K562 (cell line): ENCODE results near the gene TMEM164. TPM values are rescaled to one million over a fixed set of nuclear protein-coding genes. Genes with fewer than 3 reads are reported as not detected.

Source experiments
- CEBPB ChIP-seq: fragments of 450-650 bp; IDR thresholded peaks from 2 replicates; pipeline ENCODE4 v1.6.1; 2016; ENCODE audit warnings: missing genetic modification characterization, missing compliant biosample characterization
- DACH1 ChIP-seq: fragments of 450-650 bp; IDR thresholded peaks from 2 replicates; pipeline ENCODE4 v1.6.1; 2018; ENCODE audit not compliant: partially characterized antibody
- FOXA3 ChIP-seq, 2 experiments: fragments of 450-650 bp in 1 of 2; sonication (generic) in 1 of 2; formaldehyde crosslinking; IDR thresholded peaks in 1 of 2; conservative IDR thresholded peaks in 1 of 2; 2 replicates each; pipeline versions ENCODE4 v1.4.0 to v1.8.0; 2020 to 2022; ENCODE audit warnings: mild to moderate bottlenecking in 2 of 2, missing genetic modification reagents in 1 of 2
- IFI16 ChIP-seq: fragments of 250-450 bp; sonication (Bioruptor Pico); IDR thresholded peaks from 2 replicates; pipeline ENCODE4 v2.1.2; 2022; ENCODE audit warnings: mild to moderate bottlenecking, inconsistent platforms
- MAFG ChIP-seq: fragments of 450-650 bp; conservative IDR thresholded peaks from 2 replicates; pipeline ENCODE4 v1.6.1; 2016; ENCODE audit warnings: missing genetic modification characterization, missing compliant biosample characterization
- MTA1 ChIP-seq: fragments of 450-650 bp; IDR thresholded peaks from 2 replicates; pipeline ENCODE4 v1.6.1; 2017; ENCODE audit warnings: borderline replicate concordance
- MTA2 ChIP-seq: fragments of 450-650 bp; IDR thresholded peaks from 2 replicates; pipeline ENCODE4 v1.6.1; 2016; ENCODE audit warnings: low read depth
- NUFIP1 ChIP-seq: fragments of 450-650 bp; IDR thresholded peaks from 2 replicates; pipeline ENCODE4 v1.6.1; 2018; ENCODE audit not compliant: partially characterized antibody
- PHF21A ChIP-seq: fragments of 450-650 bp; IDR thresholded peaks from 2 replicates; pipeline ENCODE4 v1.6.1; 2017; ENCODE audit warnings: low read depth, borderline replicate concordance
- RFX7 ChIP-seq: fragments of 250-450 bp; sonication (Bioruptor Pico); IDR thresholded peaks from 2 replicates; pipeline ENCODE4 v1.5.1; 2021; ENCODE audit warnings: mild to moderate bottlenecking
- RHOXF2B ChIP-seq: fragments of 250-450 bp; sonication (Bioruptor Pico); conservative IDR thresholded peaks from 2 replicates; pipeline ENCODE4 v1.5.1; 2021
- ZC3H8 ChIP-seq: fragments of 450-650 bp; IDR thresholded peaks from 2 replicates; pipeline ENCODE4 v1.6.1; 2017
- polyA plus RNA-seq, 8 experiments: library from polyadenylated mRNA; depleted of rRNA in 4 of 8; stranded (reverse) in 5 of 8; unstranded in 3 of 8; fragments of >200 nt; fragmentation: Nextera tagmentation in 2 of 8; fragmentation: Illumina TruSeq in 1 of 8; extraction: Ambion mirVana in 2 of 8; extraction: Trizol in 1 of 8; gene quantifications; 2 replicates each; pipeline versions ENCODE4 v1.2.1 to v1.2.3, GENCODE V29; 2011 to 2014; ENCODE audit warnings: inconsistent platforms in 1 of 8, missing spikeins in 1 of 8
- total RNA-seq, 7 experiments: library from RNA; depleted of rRNA in 6 of 7; stranded (reverse); fragments of >200 nt in 6 of 7; fragmentation: Illumina TruSeq in 2 of 7; extraction: Trizol in 2 of 7; gene quantifications; 2 replicates each; pipeline versions ENCODE4 v1.2.1 to v1.2.3, GENCODE V29; 2011 to 2021; ENCODE audit warnings: low replicate concordance in 1 of 7
- TF ChIP-seq, protein P1 (sequence below), 2 experiments: fragments of 450-650 bp in 1 of 2; sonication (generic) in 1 of 2; formaldehyde crosslinking; conservative IDR thresholded peaks; 2 replicates each; pipeline versions ENCODE4 v1.4.0 to v1.8.1; 2020 to 2022; ENCODE audit warnings: mild to moderate bottlenecking in 1 of 2, missing genetic modification reagents in 1 of 2
- TF ChIP-seq, protein P2 (sequence below), 2 experiments: fragments of 150-350 bp in 1 of 2; IDR thresholded peaks; 2 replicates each; pipeline ENCODE4 v1.6.1; 2012 to 2016; ENCODE audit warnings: low read depth in 2 of 2, low read length in 2 of 2, mild to moderate bottlenecking in 1 of 2, moderate library complexity in 1 of 2
- TF ChIP-seq, protein P3 (sequence below): fragments of 250-450 bp; sonication (Bioruptor Pico); IDR thresholded peaks from 2 replicates; pipeline ENCODE4 v1.4.0; 2020; ENCODE audit warnings: mild to moderate bottlenecking
- TF ChIP-seq, protein P4 (sequence below): IDR thresholded peaks from 3 replicates; pipeline ENCODE4 v1.6.1; 2011; ENCODE audit warnings: borderline replicate concordance, mild to moderate bottlenecking, moderate library complexity; ENCODE audit not compliant: insufficient read length; ENCODE audit errors: extremely low read depth
- TF ChIP-seq, protein P5 (sequence below): fragments of 450-650 bp; IDR thresholded peaks from 2 replicates; pipeline ENCODE4 v1.6.1; 2017; ENCODE audit warnings: mild to moderate bottlenecking, moderate library complexity

TMEM164 gene
- total and polyA plus RNA-seq, 9 of the 15 experiments (the other 6 are each of a cell fraction or from before 2014, with no cell fraction given), result 2.4 to 57.3 (median 23.1) TPM

DNA sequence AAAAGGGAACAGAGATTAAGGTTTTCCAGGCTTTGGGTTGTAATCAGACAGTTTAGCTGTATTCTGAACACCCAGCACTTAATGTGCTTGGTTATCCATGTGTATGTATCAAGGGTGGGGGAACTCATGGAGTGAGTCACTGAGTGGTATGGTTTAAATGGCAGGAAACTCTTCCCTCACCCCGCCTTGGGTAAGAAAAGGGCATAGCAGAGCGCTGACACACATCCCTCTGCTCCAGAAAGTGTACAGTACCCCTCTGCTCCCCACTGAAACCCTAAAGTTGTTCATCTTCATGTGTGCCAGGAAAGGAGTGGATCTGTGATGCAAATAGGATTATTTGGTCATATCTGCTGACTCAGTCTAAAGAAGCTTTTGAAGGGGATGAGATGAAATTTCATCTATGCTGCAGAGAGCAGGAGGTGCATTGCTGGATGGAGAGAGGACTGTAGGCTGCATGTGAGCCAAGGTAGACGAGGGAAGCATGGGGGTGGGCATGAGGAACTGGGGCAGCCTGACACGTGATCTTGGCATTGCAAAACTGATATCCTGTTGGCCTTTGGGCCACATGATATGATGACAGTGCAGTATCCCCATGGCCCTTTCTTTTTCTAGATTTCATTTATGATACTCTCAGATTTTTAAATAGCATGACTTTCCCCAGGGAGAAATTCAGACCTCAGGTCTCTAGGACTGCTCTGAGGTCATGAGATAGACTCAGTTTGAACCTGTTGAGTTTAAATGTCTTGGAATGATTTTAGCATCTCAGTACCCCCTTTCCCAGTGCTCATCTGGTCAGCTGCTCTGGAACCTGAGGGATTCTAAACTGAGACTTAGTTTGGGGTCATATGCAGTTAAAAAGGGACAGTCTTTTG lies 84.8 kb downstream of the TMEM164 start (continued):
- TF ChIP-seq NUFIP1 (no peak), RFX7 (CRISPR knock-in tag) (no peak), FOXA3 (CRISPR knock-in tag; conservative IDR thresholded peaks at IDR 0.05 in 1 of 2, IDR thresholded peaks at IDR 0.05 in 1 of 2) (no peak), CEBPB (tag) (peak; percentile 5), MTA2 (no peak), MAFG (tag) (peak; percentile 86), RHOXF2B (CRISPR knock-in tag) (no peak), ZC3H8 (no peak), IFI16 (CRISPR knock-in tag) (no peak), MTA1 (no peak), DACH1 (no peak), PHF21A (no peak)
- TF ChIP-seq, protein P1, sequence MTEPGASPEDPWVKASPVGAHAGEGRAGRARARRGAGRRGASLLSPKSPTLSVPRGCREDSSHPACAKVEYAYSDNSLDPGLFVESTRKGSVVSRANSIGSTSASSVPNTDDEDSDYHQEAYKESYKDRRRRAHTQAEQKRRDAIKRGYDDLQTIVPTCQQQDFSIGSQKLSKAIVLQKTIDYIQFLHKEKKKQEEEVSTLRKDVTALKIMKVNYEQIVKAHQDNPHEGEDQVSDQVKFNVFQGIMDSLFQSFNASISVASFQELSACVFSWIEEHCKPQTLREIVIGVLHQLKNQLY (CRISPR knock-in tag; conservative IDR thresholded peaks at IDR 0.05), result no peak
- TF ChIP-seq, protein P2, sequence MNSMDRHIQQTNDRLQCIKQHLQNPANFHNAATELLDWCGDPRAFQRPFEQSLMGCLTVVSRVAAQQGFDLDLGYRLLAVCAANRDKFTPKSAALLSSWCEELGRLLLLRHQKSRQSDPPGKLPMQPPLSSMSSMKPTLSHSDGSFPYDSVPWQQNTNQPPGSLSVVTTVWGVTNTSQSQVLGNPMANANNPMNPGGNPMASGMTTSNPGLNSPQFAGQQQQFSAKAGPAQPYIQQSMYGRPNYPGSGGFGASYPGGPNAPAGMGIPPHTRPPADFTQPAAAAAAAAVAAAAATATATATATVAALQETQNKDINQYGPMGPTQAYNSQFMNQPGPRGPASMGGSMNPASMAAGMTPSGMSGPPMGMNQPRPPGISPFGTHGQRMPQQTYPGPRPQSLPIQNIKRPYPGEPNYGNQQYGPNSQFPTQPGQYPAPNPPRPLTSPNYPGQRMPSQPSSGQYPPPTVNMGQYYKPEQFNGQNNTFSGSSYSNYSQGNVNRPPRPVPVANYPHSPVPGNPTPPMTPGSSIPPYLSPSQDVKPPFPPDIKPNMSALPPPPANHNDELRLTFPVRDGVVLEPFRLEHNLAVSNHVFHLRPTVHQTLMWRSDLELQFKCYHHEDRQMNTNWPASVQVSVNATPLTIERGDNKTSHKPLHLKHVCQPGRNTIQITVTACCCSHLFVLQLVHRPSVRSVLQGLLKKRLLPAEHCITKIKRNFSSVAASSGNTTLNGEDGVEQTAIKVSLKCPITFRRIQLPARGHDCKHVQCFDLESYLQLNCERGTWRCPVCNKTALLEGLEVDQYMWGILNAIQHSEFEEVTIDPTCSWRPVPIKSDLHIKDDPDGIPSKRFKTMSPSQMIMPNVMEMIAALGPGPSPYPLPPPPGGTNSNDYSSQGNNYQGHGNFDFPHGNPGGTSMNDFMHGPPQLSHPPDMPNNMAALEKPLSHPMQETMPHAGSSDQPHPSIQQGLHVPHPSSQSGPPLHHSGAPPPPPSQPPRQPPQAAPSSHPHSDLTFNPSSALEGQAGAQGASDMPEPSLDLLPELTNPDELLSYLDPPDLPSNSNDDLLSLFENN (IDR thresholded peaks at IDR 0.05; ENCODE audit: low read depth in 2 of 2, low read length in 2 of 2), result no peak
- TF ChIP-seq, protein P3, sequence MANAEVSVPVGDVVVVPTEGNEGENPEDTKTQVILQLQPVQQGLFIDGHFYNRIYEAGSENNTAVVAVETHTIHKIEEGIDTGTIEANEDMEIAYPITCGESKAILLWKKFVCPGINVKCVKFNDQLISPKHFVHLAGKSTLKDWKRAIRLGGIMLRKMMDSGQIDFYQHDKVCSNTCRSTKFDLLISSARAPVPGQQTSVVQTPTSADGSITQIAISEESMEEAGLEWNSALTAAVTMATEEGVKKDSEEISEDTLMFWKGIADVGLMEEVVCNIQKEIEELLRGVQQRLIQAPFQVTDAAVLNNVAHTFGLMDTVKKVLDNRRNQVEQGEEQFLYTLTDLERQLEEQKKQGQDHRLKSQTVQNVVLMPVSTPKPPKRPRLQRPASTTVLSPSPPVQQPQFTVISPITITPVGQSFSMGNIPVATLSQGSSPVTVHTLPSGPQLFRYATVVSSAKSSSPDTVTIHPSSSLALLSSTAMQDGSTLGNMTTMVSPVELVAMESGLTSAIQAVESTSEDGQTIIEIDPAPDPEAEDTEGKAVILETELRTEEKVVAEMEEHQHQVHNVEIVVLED (CRISPR knock-in tag), result no peak
- TF ChIP-seq, protein P4, sequence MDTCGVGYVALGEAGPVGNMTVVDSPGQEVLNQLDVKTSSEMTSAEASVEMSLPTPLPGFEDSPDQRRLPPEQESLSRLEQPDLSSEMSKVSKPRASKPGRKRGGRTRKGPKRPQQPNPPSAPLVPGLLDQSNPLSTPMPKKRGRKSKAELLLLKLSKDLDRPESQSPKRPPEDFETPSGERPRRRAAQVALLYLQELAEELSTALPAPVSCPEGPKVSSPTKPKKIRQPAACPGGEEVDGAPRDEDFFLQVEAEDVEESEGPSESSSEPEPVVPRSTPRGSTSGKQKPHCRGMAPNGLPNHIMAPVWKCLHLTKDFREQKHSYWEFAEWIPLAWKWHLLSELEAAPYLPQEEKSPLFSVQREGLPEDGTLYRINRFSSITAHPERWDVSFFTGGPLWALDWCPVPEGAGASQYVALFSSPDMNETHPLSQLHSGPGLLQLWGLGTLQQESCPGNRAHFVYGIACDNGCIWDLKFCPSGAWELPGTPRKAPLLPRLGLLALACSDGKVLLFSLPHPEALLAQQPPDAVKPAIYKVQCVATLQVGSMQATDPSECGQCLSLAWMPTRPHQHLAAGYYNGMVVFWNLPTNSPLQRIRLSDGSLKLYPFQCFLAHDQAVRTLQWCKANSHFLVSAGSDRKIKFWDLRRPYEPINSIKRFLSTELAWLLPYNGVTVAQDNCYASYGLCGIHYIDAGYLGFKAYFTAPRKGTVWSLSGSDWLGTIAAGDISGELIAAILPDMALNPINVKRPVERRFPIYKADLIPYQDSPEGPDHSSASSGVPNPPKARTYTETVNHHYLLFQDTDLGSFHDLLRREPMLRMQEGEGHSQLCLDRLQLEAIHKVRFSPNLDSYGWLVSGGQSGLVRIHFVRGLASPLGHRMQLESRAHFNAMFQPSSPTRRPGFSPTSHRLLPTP, result no peak
- TF ChIP-seq, protein P5, sequence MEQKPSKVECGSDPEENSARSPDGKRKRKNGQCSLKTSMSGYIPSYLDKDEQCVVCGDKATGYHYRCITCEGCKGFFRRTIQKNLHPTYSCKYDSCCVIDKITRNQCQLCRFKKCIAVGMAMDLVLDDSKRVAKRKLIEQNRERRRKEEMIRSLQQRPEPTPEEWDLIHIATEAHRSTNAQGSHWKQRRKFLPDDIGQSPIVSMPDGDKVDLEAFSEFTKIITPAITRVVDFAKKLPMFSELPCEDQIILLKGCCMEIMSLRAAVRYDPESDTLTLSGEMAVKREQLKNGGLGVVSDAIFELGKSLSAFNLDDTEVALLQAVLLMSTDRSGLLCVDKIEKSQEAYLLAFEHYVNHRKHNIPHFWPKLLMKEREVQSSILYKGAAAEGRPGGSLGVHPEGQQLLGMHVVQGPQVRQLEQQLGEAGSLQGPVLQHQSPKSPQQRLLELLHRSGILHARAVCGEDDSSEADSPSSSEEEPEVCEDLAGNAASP, result no peak
